Neural crest cell (in vitro differentiated cells): Measurements from ENCODE around the gene ATAD3B. TPM values are rescaled to one million over a fixed set of nuclear protein-coding genes. Genes with fewer than 3 reads are reported as not detected.

Experiments used
- DNase-seq: peaks from one replicate; pipeline ENCODE4 v3.0.0; 2021; ENCODE audit warnings: low read depth, mixed read lengths, low spot score
- H3K27ac Mint-ChIP-seq: one replicate; pipeline ENCODE4 v1.8.0; 2021; ENCODE audit warnings: mild to moderate bottlenecking, mixed read lengths; ENCODE audit not compliant: unreplicated experiment
- H3K27me3 Mint-ChIP-seq: 2 replicates; pipeline ENCODE4 v1.8.0; 2021; ENCODE audit warnings: low read depth, mild to moderate bottlenecking, mixed read lengths
- H3K36me3 Mint-ChIP-seq: 2 replicates; pipeline ENCODE4 v1.8.0; 2021; ENCODE audit warnings: low read depth, mild to moderate bottlenecking, mixed read lengths
- H3K4me1 Mint-ChIP-seq: 2 replicates; pipeline ENCODE4 v1.8.0; 2021; ENCODE audit warnings: mixed read lengths
- H3K4me3 Mint-ChIP-seq: one replicate; pipeline ENCODE4 v1.8.0; 2021; ENCODE audit warnings: mild to moderate bottlenecking, mixed read lengths
- H3K9me3 Mint-ChIP-seq: 2 replicates; pipeline ENCODE4 v1.8.0; 2021; ENCODE audit warnings: mixed read lengths
- total RNA-seq: library from RNA; stranded (reverse); gene quantifications from 2 replicates; pipeline ENCODE4 v1.2.1, GENCODE V29; 2021
- TF ChIP-seq, protein P1 (sequence below): fragments of 200-600 bp; sonication (generic); conservative IDR thresholded peaks from 2 replicates; pipeline ENCODE4 v1.5.0; 2021; ENCODE audit warnings: antibody characterized with exemption, mild to moderate bottlenecking

ATAD3B gene
- total RNA-seq, 1 donor from 2014 or later = 45.1 TPM

DNA sequence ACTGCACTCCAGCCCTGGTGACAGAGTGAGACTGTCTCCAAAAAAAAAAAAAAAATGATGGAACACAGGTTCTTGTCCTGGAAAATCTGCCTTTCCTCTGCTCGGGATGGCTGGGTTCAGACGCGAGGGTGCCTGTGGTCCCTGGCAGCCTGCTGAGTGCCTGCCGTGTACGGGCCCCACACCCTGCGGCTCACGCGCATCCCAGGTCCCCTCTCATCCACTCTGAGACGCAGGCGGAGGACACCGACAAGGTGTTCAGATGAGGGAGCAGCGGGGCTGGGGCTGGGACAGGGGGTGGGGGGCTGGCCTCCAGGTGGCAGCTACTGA, 46.2 kb upstream of the ATAD3B start:
- DNase-seq = no peak
- H3K27ac Mint-ChIP-seq = no peak overlapping the region
- H3K36me3 Mint-ChIP-seq = no peaks in the 10 kb centered on the region
- peaks cover 36% of the 10 kb centered on the region for H3K4me1 Mint-ChIP-seq
- TF ChIP-seq, protein P1, sequence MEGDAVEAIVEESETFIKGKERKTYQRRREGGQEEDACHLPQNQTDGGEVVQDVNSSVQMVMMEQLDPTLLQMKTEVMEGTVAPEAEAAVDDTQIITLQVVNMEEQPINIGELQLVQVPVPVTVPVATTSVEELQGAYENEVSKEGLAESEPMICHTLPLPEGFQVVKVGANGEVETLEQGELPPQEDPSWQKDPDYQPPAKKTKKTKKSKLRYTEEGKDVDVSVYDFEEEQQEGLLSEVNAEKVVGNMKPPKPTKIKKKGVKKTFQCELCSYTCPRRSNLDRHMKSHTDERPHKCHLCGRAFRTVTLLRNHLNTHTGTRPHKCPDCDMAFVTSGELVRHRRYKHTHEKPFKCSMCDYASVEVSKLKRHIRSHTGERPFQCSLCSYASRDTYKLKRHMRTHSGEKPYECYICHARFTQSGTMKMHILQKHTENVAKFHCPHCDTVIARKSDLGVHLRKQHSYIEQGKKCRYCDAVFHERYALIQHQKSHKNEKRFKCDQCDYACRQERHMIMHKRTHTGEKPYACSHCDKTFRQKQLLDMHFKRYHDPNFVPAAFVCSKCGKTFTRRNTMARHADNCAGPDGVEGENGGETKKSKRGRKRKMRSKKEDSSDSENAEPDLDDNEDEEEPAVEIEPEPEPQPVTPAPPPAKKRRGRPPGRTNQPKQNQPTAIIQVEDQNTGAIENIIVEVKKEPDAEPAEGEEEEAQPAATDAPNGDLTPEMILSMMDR = no peak
- no peaks in the 10 kb centered on the region for H3K9me3 Mint-ChIP-seq
- H3K4me3 Mint-ChIP-seq = no peak overlapping the region
- H3K27me3 Mint-ChIP-seq = peaks cover 28% of the 10 kb centered on the region

DNA sequence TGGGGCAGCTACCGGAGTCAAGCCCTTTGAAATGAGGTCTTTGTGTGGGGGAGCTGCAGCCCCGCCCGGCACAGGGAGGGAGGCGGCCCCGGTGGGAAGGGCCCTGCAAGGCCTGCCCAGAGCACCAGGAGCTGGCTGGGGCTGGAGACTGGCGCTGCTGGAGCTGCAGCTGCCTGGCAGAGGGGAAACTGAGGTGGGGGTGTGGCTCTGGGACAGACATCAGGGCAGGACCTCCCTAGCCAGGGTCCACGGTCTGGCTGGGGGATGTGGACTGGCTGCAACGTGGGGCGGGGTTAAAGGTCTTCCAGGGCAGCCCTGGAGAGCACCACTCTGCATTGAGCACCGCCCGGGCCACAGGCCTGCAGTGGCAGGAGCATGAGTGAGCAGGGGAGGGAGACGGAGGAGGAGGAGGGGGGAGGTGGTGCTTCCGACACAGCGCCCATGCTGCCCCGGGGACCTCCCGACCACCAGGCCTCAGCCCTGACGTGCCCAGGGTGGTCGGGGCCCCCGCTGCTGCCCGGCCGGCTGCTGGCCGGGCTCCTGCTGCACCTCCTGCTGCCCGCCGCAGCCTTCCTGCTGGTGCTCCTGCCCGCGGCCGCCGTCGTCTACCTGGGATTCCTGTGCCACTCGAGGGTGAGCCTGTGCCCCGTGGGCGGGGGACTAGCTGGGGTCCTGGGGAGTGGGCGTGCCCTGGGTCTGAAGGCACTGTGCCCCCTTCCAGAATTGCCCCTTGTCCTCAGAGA, 45.6 kb upstream of the ATAD3B start:
- no peak overlapping the region for H3K4me3 Mint-ChIP-seq
- H3K36me3 Mint-ChIP-seq = no peaks in the 10 kb centered on the region
- H3K4me1 Mint-ChIP-seq = peaks cover 38% of the 10 kb centered on the region
- TF ChIP-seq, protein P1 = no peak
- DNase-seq = no peak
- H3K27ac Mint-ChIP-seq = no peak overlapping the region
- no peaks in the 10 kb centered on the region for H3K9me3 Mint-ChIP-seq
- peaks cover 28% of the 10 kb centered on the region for H3K27me3 Mint-ChIP-seq

DNA sequence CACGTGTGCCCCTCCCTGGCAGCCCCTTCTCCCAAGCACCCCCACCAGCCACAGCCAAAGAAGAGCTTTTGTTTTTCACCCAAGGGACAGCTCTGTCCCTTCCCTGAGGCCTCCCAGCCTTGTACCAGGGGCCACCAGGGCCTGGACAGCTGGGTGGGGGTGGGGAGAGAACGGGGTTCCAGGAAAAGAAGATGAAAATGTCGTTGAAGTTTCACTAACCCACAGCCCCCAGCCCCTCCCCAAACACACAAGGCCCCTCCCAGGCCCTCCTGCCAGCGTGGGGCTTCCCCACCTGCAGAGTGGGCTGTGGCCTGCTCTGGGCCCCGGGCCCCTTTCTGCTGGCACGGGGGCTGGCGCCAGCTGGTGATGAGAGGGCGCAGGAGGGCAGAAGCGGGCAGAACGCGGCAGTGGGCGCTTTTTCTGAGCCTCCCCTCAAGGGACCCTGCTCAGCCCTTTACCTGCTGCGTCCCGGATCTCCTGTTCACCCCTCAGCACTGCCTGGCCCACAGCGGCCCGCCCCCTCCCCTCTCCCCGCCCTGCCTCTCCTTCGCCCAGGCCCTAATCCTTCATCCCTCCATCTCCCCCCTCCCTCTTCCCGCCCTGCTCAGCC, 45.0 kb upstream of the ATAD3B start:
- TF ChIP-seq, protein P1 = no peak
- Mint-ChIP-seq H3K27ac (no peak overlapping the region), H3K27me3 (peaks cover 28% of the 10 kb centered on the region), H3K36me3 (no peaks in the 10 kb centered on the region), H3K9me3 (no peaks in the 10 kb centered on the region), H3K4me3 (no peak overlapping the region), H3K4me1 (peaks cover 40% of the 10 kb centered on the region)
- DNase-seq = no peak

DNA sequence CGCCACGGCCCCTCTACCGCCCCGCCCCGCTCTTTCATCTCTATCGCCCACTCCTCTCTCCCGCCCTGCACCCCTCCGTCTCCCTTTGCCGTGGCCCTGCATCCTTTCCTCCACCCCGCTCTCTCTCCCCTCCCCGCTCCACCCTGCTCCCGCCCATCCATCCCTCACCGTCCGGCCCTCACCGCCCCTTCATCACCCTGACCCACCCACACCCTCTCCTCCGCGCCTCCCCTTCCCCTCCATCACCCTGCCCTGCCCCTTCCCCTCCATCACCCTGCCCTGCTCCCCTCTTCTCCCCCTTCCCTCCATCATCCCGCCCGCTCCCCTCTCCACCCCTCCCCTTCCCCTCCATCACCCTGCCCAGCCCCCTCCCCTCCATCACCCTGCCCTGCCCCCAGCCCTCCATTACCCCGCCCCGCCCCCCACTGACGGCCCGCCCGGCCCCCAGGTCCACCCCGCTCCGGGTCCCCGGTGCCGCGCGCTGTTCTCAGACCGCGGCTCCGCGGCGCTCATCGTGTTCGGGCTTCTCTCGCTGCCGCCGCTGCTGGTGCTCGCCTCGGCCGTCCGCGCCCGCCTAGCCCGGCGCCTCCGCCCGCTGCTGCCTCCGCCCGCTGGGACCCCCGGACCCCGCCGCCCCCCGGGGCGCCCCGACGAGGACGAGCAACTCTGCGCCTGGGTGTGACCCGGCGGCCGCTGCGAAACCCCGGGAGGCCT, 44.3 kb upstream of the ATAD3B start:
- peaks cover 27% of the 10 kb centered on the region for H3K27me3 Mint-ChIP-seq
- no peaks in the 10 kb centered on the region for H3K36me3 Mint-ChIP-seq
- no peak overlapping the region for H3K4me3 Mint-ChIP-seq
- peaks cover 42% of the 10 kb centered on the region for H3K4me1 Mint-ChIP-seq
- no peak overlapping the region for H3K27ac Mint-ChIP-seq
- no peaks in the 10 kb centered on the region for H3K9me3 Mint-ChIP-seq
- TF ChIP-seq, protein P1 = no peak
- no peak for DNase-seq

DNA sequence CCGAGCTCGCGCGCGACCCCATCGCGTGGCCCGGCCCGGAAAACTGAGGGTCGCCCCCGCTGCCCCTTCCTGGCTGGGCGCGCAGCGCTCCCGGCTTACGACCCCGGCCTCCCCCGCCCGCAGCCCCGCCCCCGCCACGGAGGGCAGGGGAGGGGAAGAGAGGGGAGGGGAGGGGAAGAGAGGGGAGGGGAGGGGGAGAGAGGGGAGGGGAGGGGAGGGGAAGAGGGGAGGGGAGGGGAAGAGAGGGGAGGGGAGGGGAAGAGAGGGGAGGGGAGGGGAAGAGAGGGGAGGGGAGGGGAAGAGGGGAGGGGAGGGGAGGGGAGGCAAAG, 43.8 kb upstream of the ATAD3B start:
- no peak overlapping the region for H3K27ac Mint-ChIP-seq
- H3K9me3 Mint-ChIP-seq = no peaks in the 10 kb centered on the region
- TF ChIP-seq, protein P1 = no peak
- peaks cover 28% of the 10 kb centered on the region for H3K27me3 Mint-ChIP-seq
- no peak overlapping the region for H3K4me3 Mint-ChIP-seq
- no peak for DNase-seq
- peaks cover 40% of the 10 kb centered on the region for H3K4me1 Mint-ChIP-seq
- H3K36me3 Mint-ChIP-seq = no peaks in the 10 kb centered on the region
